ENCODE measurements around the gene UBE3D.
"Not testable (repeated sequence)": the region's sequence is repeated elsewhere in the genome, so short reads cannot be mapped to it uniquely, and the experiment has no call there.

The UBE3D gene

DNA sequence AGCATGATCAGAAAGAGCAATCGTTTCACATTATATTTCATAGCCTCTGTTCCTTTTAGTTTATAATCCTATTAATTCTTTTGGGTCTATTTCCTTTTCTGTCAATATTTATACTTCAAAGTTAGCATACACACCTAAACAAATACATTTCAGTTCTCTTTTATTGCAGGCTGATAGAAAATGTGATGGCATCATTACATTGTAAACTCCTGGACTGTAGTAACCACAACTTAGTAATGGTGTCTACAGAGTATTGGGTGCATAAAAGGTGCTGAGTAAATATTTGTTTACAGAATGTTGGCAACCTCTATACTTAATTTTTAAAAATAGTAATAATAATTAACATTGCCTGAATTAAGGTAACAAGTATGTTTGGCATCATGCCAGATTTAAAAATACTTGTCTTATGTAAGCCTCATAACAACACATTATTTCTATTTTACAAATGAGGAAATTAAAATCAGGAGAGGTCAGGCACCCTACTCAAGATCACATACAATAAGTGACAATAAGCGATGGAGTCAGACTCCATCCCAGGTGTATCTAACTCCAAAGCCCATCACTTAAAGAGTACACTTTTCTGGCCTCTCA lies 195.0 kb downstream of the UBE3D start:
- no peak for DNase-seq (ENCODE audit: low read depth)

DNA sequence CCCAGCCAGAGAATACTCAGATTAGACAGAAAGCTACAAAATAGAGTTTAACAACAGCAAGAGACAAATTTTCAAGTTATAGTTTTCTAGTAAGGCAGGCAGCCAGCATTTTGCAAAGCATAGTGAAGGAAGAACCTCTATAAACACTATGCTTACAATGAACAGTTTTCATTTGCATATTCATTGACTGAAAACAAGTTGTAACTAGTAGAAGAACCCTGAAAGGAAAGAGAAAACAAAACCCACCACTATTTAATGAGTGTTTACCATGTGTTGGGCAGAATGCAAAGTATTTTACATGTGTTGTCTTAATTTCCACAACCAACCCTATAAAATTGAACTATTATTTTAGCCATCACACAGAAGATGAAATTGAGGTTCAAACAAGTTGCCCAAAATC lies 196.1 kb downstream of the UBE3D start:
- DNase-seq (ENCODE audit: low read depth), result no peak

DNA sequence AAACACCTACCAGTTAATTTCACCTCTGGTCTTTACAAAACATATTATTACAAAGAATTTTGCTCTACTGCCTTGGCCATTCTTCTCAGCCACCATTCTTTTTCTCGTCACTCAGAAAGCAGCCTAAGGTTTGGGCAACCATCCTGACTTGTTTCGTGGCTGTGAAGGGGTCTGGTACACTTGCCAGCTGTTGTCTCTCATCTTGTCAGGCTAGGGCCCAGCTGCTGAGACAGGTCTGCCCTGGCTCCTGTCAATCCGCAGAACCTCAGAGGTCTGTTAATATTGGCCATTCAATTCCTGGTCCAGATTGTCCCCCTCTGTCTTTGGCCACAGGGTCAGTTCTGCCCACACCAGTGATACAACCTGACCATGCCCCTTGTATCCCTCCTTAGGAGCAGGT lies 197.7 kb downstream of the UBE3D start:
- no peak for DNase-seq (ENCODE audit: low read depth)

DNA sequence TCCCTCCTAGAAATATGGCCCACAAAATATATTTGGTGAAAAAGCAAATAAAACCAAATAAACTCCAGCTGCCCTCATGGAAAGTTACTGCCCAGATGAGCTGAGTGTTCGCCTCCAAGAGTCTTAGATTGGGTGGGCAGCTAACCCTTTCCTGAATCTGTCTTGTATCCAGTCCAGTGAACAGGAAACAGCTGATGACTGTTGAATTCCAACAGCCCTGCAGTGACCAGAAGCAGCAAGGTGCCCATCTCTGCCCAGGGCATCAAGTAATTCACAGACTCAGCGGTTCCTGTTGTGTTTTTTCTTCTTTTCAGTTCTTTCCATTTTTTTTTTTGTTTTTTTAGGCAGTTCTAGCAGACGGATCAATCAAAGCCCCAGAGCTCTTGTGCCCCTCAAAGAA lies 199.2 kb downstream of the UBE3D start:
- no peak for DNase-seq (ENCODE audit: low read depth)

DNA sequence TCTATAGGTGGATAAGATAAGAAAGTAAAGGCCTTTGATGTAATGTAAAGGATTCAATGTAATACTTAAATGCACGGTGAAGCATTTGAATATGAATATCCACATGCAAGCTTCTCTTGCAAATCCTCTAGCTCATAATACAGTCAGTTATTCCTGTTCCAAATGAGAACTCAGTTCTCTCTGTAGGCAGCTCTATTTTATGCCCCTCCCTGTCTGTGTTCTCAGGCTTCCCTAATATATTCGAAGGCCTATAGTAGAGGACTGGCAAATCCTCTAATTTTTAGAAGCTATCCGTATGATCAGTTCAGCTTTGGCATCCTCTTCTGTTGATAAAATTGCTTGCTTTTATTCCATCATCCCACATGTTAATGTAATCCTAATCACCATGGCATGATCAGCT lies 200.2 kb downstream of the UBE3D start:
- no peak for DNase-seq (ENCODE audit: low read depth)

DNA sequence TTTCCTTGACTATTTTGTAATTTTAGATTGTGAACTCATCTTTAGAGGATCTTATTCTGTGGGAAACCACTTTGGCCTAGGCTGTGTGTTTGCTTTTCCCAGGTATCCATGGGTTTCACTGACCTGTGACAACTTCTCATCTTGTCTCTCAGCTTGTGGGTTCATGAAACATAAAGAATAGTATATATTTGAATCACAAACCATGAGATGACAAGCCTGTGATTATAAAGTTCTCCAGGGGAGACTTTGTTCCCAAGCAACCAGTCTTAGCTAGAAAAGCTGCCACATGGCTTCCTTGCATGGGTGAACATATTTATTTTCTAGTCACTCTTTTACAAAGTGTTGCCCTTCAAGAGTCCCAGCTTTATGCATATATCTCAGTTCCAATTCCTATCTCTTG lies 201.9 kb downstream of the UBE3D start:
- no peak for DNase-seq (ENCODE audit: low read depth)

DNA sequence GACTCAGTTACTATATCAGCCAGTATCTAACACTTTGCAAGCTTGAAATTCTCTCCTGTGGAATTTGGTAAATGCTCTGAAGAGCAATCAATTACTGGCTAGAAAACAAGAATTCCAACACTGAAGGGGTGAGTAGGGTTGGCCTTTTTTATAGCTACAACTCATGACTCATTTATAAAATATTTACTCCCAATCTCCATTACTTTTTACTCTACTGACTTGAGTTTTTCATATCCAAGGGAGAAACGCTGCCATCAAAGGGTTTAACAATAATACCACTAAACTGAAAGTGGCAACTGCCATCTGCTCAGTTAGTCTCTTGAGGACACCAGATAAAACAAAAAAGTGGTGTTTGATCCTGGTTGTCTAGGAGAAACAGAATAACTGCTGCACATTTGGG lies 203.1 kb downstream of the UBE3D start:
- DNase-seq (ENCODE audit: low read depth), result no peak

DNA sequence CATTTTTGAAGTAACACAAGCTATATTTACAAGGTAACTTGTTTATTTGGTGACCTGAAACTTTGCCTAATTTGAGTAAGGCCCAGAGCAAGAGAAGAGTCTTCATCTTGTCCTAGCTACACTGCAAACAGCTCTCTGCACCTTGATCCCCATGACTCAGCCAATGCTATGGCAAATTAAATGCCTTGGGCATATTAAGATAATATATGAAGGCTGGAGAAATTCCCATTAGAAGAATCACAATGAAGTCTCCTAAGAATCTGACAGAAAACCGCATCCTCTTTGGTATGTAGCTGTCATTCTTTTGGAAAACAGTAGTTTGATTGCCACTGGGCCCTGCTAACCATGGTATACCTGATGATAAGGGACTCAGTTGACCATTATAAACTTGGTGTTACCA lies 204.5 kb downstream of the UBE3D start:
- DNase-seq (ENCODE audit: low read depth), result no peak

DNA sequence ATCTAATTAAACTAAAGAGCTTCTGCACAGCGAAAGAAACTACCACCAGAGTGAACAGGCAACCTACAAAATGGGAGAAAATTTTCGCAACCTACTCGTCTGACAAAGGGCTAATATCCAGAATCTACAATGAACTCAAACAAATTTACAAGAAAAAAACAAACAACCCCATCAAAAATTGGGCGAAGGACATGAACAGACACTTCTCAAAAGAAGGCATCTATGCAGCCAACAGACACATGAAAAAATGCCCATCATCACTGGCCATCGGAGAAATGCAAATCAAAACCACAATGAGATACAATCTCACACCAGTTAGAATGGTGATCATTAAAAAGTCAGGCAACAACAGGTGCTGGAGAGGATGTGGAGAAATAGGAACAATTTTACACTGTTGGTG lies 209.6 kb downstream of the UBE3D start:
- not testable (repeated sequence) for DNase-seq (ENCODE audit: low read depth)

DNA sequence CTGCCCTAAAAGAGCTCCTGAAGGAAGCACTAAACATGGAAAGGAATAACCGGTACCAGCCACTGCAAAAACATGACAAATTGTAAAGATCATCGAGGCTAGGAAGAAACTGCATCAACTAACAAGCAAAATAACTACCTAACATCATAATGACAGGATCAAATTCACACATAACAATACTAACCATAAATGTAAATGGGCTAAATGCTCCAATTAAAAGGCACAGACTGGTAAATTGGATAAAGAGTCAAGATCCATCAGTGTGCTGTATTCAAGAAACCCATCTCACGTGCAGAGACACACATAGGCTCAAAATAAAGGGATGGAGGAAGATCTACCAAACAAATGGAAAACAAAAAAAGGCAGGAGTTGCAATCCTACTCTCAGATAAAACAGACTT lies 212.7 kb downstream of the UBE3D start:
- DNase-seq (ENCODE audit: low read depth), result not testable (repeated sequence)

DNA sequence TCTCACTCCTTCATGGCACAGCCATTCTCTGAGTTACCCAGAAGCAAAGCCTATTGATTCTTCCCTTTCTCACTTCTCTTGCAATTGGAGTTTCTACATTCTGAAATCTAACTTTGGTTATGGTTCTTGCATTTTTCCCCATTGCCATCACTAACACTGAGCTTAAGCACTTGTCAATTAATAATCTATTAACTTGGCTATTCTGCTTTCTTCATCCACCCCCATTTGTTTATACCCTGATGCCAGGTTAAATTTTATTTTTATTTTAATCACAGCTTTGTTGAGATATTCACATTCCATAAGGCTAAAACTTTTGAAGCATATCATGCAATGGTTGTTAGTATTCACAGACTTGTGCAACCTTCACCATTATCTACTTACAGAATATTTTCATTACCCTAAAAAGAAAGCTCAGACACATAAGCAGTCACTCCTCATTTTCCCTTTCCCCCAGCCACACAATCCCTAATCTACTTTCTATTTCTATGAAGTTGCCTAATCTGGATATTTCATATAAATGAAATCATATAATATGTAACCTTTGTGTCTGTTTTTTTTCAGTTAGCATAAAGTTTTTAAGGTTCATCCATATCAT lies 222.3 kb downstream of the UBE3D start:
- DNase-seq (ENCODE audit: low read depth), result no peak

DNA sequence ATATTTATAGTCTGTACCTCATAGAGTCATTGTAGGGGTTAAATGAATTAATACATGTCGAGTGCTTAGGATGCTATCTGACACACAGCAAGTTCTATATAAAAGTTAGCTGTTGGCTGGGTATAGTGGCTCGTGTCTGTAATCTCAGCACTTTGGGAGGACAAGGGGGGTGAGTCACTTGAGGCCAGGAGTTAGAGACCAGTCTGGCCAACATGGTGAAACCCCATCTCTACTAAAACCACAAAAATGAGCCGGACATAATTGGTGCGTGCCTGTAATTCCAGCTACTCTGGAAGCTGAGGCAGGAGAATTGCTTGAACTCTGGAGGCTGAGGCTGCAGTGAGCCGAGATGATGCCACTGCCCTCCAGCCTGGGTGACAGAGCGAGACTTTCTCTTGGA lies 222.9 kb downstream of the UBE3D start:
- no peak for DNase-seq (ENCODE audit: low read depth)

Data from stimulated activated CD8-positive, alpha-beta memory T cell treated with anti-CD3 and anti-CD28 coated beads, Interleukin-7, amount 100 ng/mL, for 24 hours (primary cell).